Right lung (tissue), 10 donors: ENCODE data around the gene ZNF362. TPM values are rescaled to one million over a fixed set of nuclear protein-coding genes. Genes with fewer than 3 reads are reported as not detected.
"Not testable (repeated sequence)": the region's sequence is repeated elsewhere in the genome, so short reads cannot be mapped to it uniquely, and the experiment has no call there.

ENCODE experiments used
- DNase-seq, 2 donors: peaks; one replicate each; pipeline ENCODE4 v3.0.0-alpha.2; 2013
- long read RNA-seq, 8 donors: transcript quantifications; one replicate each; lab custom pipeline, GENCODE V29; 2026
- polyA plus RNA-seq, 5 donors: library from polyadenylated mRNA; unstranded; fragments of 120-200 nt; gene quantifications; one replicate each; pipeline versions ENCODE4 v1.2.1 to v1.2.3, GENCODE V29; 2013; ENCODE audit warnings: inconsistent platforms in 1 of 5, low replicate concordance in 1 of 5; ENCODE audit not compliant: insufficient read length in 5 of 5, insufficient read depth in 1 of 5

ZNF362 gene
- polyA plus RNA-seq = 10 to 100 TPM; 47.5 to 67.3 (median 53.1) TPM
- long read RNA-seq, donor 1, transcript ZNF362-202 (2 exons, 495 nt) = major isoform, 7 of 108 reads
- long read RNA-seq, donor 1, transcript ZNF362-203 (4 exons, 712 nt) = minor isoform, 5 of 108 reads
- long read RNA-seq, donor 1, partial matches to known transcripts = 94 of 108 reads
- long read RNA-seq, donor 1, other reads (novel, unspliced or antisense) = 0 of 108 reads
- long read RNA-seq, donor 2, partial matches to known transcripts = 8 of 15 reads
- long read RNA-seq, donor 2, other reads (novel, unspliced or antisense) = 6 of 15 reads
- long read RNA-seq, donor 3, partial matches to known transcripts = 19 of 39 reads
- long read RNA-seq, donor 3, other reads (novel, unspliced or antisense) = 15 of 39 reads
- long read RNA-seq, donor 4, transcript ZNF362-202 (2 exons, 495 nt) = major isoform, 5 of 16 reads
- long read RNA-seq, donor 4, transcript ZNF362-203 (4 exons, 712 nt) = major isoform, 5 of 16 reads
- long read RNA-seq, donor 4, partial matches to known transcripts = 6 of 16 reads
- long read RNA-seq, donor 4, other reads (novel, unspliced or antisense) = 0 of 16 reads
- long read RNA-seq, donor 5, partial matches to known transcripts = 37 of 62 reads
- long read RNA-seq, donor 5, other reads (novel, unspliced or antisense) = 20 of 62 reads
- long read RNA-seq, donor 6, partial matches to known transcripts = 6 of 27 reads
- long read RNA-seq, donor 6, other reads (novel, unspliced or antisense) = 14 of 27 reads
- long read RNA-seq, donor 7, partial matches to known transcripts = 5 of 12 reads
- long read RNA-seq, donor 7, other reads (novel, unspliced or antisense) = 5 of 12 reads
- long read RNA-seq, donor 8, partial matches to known transcripts = 9 of 11 reads
- long read RNA-seq, donor 8, other reads (novel, unspliced or antisense) = 0 of 11 reads

GRCh38 chr1:33256471-33257206, at the start of gene ZNF362:
Gene ZNF362, plus strand, starts transcription at chr1:33256492. Its CDS starts 14,083 bp downstream, at chr1:33270575.
- DNase-seq = peak; percentile 36 to 56

DNA sequence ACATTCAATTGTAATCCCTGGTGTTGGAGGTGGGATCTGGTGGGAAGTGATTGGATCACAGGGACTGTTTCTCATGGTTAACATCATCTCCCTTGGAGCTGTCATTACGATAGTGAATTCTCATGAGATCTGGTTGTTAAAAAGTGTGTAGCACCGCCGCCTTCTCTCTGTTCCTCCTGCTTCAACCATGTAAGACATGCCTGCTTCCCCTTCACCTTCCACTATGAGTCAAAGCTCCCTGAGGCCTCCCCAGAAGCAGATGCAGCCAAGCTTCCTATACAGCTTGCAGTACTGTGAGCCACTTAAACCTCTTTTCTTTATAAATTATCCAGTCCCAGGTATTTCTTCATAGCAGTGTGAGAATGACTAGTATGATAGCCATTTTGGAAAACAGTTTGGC, 44.3 kb upstream of the ZNF362 start:
- DNase-seq = no peak

DNA sequence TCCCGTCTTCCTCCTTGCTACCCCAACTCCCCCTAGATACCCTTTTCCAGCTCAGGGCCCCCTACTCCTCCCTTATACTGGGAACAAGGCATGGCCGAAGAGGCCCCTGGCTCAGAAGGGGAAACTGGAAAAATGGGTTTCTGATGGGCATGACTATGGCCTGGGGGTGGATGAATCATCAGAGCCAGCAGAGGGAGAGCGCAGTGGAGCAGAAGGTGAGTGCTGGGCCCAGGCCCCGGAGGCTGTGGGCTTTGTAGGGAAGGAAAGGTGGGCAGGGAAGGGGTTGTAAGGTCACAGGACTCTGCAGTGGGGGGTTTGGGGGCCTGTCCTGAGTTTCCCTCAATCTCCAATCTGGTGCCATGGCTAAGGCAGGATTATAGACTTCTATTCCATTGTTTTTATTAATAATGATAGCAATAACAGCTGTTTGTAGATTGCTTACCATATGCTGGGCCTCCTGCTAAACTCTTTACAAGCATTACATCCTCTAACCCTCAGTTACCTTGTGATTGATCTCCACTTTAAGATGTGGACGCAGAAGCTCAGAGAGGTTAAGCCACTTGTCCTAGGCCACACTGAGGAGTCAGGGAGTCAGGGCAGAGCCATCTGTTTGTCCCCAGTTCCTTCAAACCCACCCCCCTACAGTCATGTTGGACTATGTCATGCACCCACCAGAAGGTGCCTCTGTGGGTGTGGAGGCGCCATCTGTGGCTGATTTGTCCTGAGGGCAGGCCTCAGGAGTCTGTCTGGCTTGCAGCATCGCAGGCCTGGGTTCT, 36.2 kb upstream of the ZNF362 start:
- no peak for DNase-seq

DNA sequence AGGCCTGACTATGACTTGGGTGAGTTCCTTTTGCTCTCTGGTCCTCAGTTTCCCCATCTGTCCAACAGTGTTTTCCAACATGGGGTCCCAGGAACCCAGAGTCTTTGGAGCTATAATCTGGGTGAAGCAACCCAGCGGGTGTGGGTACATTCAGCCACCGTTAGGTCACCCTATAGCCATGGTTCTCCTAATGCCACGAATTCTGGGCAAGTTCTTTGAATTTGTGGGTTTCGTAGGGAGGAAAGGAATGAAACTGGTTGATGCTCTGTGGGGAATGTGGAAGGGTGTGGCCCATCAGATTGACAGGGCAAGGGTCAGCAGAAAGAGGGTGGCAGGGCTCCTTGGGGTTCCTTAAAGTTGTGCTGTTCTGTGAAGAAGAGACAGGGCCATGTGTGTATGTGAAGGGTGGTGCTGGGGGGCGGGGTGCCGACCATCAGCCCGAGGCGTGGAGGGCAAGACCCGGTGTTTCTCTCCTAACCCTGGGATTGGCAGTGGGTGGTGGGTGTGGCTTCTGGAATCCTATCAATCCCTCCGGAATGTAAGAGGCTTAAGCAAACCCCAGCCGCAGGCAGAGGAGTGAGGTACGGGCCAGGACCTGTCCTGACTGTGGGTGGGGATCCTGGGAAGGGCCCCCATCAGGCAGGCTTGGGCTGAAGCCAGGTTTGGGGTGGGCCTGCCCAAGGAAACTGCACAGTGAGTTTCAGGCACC, 35.5 kb upstream of the ZNF362 start:
- DNase-seq = no peak

DNA sequence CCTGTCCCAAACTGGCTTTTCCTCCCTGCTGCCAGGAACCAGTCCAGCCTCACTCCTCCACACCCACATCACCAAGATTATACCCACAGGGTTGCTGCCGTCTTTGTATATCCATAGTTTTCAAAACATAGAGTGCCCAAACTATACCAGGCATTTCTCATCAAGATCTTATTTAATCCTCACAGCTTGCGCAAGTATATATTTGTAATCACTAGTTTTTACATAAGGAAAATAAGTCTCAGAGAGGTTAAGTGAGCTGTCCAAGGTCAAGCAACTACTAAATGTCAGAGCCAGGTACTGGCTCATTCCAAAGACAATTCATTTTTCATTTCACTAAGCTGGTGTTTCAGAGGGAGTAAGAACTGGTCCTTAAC, 34.9 kb upstream of the ZNF362 start:
- DNase-seq = no peak

- no peak for DNase-seq
Observed at GRCh38 chr1:33222381-33222780, 33.9 kb upstream of the ZNF362 start.

DNA sequence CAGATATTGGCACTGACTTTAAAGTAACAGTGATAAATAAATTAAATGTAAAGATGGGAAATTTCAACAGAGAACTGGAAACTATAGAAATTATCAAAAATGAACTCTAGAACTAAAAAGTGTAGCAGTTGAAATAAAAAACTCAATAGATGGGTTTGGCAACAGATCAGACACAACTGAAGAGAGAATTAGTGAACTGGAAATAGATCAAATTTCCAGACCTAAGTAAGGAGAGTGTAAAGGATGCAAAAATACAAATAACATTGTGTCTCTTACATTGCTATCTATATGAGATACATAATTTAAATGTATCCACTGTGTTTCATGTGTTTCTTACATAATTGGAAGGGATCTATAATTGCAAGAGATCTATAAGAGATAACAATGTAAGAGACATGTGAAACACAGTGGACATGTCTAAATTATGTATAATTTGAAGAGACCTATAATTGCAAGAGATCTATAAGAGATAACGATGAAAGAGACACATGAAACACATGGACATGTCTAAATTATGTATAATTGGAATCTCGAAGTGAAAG, 32.1 kb upstream of the ZNF362 start:
- no peak for DNase-seq

GRCh38 chr1:33225586-33225985, 30.7 kb upstream of the ZNF362 start:
- DNase-seq = no peak

- peak; percentile 48 to 67 for DNase-seq
Observed at GRCh38 chr1:33228935-33229487, 27.3 kb upstream of the ZNF362 start.

DNA sequence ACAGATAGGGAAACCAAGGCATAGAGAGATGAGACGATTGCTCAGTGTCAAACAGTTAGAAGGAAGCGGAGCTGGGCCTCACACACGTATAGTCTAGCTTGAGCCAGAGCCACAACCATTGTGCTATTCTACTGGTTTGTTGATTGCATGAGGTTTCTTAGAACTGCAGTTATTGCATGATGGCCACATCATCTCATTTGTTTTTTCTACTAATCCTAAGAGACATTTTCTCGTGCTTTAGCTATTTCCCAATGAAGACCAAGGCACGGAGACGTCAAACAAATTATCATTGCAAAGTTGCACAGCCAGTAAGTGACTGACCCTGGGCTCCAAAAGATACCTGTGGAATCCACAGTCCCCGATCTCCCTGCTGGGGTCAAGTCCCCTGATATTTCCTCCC, 25.1 kb upstream of the ZNF362 start:
- no peak for DNase-seq

GRCh38 chr1:33232716-33233115, 23.6 kb upstream of the ZNF362 start:
- no peak for DNase-seq

DNA sequence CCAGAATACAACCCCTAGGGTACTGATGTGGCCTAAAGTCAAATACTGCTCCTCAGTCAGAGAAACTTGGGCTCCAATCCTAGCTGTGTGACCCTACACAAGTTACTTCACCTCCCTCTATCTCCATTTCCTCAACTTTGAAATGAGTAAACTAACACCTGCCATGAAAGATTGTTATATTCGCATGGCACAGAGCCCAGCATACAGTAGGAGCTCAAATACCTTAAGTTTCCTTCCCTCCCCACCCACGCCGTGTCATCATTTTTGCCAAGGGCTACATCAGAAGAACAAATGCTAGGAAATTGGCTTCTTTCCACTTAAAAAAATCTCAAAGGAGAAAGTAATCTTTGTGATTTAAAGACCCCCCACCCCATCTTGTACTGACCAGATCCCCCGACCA, 22.2 kb upstream of the ZNF362 start:
- DNase-seq = no peak

GRCh38 chr1:33234588-33234990, 21.7 kb upstream of the ZNF362 start:
- no peak for DNase-seq

- no peak for DNase-seq
Observed at GRCh38 chr1:33235521-33235920, 20.8 kb upstream of the ZNF362 start.

DNA sequence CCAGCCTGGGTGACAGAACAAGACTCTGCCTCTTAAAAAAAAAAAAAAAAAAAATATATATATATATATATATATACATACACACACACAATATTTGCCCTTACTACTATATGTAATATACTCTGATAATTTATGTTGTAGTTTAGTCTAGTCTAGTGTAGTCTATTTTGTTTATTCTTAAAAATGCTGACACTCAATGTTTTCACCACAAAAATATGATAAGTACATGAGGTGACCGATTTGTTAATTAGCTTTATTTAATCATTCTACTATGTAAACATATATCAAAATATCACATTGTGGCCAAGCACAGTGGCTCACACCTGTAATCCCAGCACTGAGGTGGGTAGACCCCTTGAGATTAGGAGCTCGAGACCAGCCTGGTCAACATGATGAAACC, 19.8 kb upstream of the ZNF362 start:
- no peak for DNase-seq

DNA sequence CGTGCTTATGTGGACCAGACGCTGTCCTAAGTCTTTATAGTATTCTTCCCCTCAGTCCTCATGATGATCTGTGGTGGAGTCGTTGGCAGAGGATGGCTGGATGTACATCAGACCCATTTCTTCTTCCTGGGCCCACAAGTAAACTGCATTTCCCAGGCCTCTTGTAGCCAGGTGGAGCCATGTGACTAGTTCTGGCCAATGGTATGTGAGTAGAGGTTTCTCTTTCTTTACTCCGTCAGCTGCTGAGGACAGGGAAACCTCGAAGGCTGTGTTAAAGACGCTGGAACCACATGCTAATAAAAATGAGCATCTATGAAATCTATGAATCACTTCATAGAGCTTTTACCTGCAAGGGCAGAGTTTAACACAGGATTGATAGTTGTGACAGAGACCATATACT, 18.7 kb upstream of the ZNF362 start:
- DNase-seq = no peak

GRCh38 chr1:33238194-33238724, 18.0 kb upstream of the ZNF362 start:
- DNase-seq = not testable (repeated sequence)

- DNase-seq = not testable (repeated sequence)
Observed at GRCh38 chr1:33239410-33239809, 16.9 kb upstream of the ZNF362 start.

GRCh38 chr1:33241866-33242265, 14.4 kb upstream of the ZNF362 start:
- DNase-seq = no peak

DNA sequence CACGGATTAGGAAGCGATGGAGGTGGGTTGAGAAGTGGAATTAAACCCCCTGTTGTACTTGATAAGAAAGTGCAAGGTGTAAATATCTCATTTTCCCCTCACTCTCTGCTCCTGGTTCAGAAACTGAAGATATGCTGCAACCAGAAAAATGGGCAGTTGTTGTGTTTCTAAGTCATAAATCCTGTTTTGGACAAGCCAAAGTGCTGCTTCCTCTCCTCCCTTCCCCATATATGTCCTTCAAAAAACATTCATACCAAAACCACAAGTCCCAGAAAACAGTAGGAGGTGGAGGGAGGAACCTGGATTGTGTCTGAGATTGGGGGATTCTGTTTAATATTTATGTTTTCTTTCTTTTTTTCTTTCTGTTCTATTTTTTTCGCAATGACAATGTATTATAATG, 13.6 kb upstream of the ZNF362 start:
- no peak for DNase-seq
